B cell (primary cell): ENCODE results near the gene CCDC17. TPM values are rescaled to one million over a fixed set of nuclear protein-coding genes. Genes with fewer than 3 reads are reported as not detected.

ENCODE experiments used
- ATAC-seq: fragments of 200-7000 bp; cut with Tn5 transposase; one replicate; pipeline ENCODE4 v1.10.0; 2021; ENCODE audit warnings: low read depth, mild to moderate bottlenecking, moderate number of reproducible peaks, moderate library complexity
- CTCF ChIA-PET: fragments of 350-600 bp; sonication (Branson Sonifier 250); formaldehyde crosslinking; loops from one replicate; lab custom pipeline; 2021; ENCODE audit warnings: antibody characterized with exemption, inconsistent platforms; lab: Charles Lee
- POLR2A ChIA-PET: fragments of 350-600 bp; sonication (Branson Sonifier 250); formaldehyde crosslinking; loops from one replicate; lab custom pipeline; 2021; ENCODE audit warnings: antibody characterized with exemption; lab: Charles Lee
- DNase-seq: peaks from one replicate; pipeline ENCODE4 v3.0.0; 2013
- H2AFZ ChIP-seq: 2 replicates; pipeline ENCODE4 v1.6.1; 2012; ENCODE audit warnings: mild to moderate bottlenecking, low read depth, low read length; ENCODE audit not compliant: insufficient read depth, poor library complexity, severe bottlenecking
- H3K27ac ChIP-seq, 2 donors: 1 replicate in 1 of 2; 2 replicates in 1 of 2; pipeline ENCODE4 v1.5.1; 2012 to 2013; ENCODE audit warnings: low read length in 2 of 2, mild to moderate bottlenecking in 2 of 2, moderate library complexity in 1 of 2
- H3K27me3 ChIP-seq, 4 experiments: fragments of 200-600 bp in 1 of 4; sonication (generic) in 1 of 4; replicated peaks in 1 of 4; 1 replicate in 2 of 4; 2 replicates in 2 of 4; pipeline versions ENCODE4 v1.6.1 to v1.7.0; 2013 to 2016; ENCODE audit warnings: low read length in 3 of 4, mild to moderate bottlenecking in 2 of 4, mixed read lengths in 1 of 4, moderate library complexity in 1 of 4; ENCODE audit not compliant: insufficient read depth in 4 of 4, control insufficient read depth in 3 of 4; ENCODE audit errors: control extremely low read depth in 1 of 4
- H3K36me3 ChIP-seq, 2 experiments: replicated peaks in 1 of 2; 1 replicate in 1 of 2; 2 replicates in 1 of 2; pipeline versions ENCODE4 v1.6.1 to v1.7.1; 2013; ENCODE audit warnings: low read length in 1 of 2; ENCODE audit not compliant: insufficient read depth in 2 of 2, control insufficient read depth in 1 of 2; ENCODE audit errors: control extremely low read depth in 1 of 2, extremely low read depth in 1 of 2
- H3K4me1 ChIP-seq, 2 donors: fragments of 200-600 bp in 1 of 2; sonication (generic) in 1 of 2; 1 replicate in 1 of 2; 2 replicates in 1 of 2; pipeline versions ENCODE4 v1.5.1 to v1.6.1; 2013 to 2017; ENCODE audit warnings: low read length in 2 of 2; ENCODE audit not compliant: control insufficient read depth in 2 of 2, insufficient read depth in 2 of 2
- H3K4me2 ChIP-seq: replicated peaks from 2 replicates; pipeline ENCODE3; 2012; ENCODE audit warnings: mild to moderate bottlenecking, low read depth, low read length; ENCODE audit not compliant: poor library complexity, severe bottlenecking
- H3K4me3 ChIP-seq, 5 experiments: fragments of 200-600 bp in 1 of 5; sonication (generic) in 1 of 5; 1 replicate in 3 of 5; 2 replicates in 2 of 5; pipeline versions ENCODE4 v1.5.1 to v1.7.0; 2011 to 2016; ENCODE audit warnings: low read length in 4 of 5, mild to moderate bottlenecking in 4 of 5, low read depth in 2 of 5, control low read depth in 1 of 5, moderate library complexity in 1 of 5; ENCODE audit not compliant: insufficient read depth in 1 of 5; ENCODE audit errors: control extremely low read depth in 1 of 5, extremely low read depth in 1 of 5
- H3K79me2 ChIP-seq: fragments of 200-600 bp; sonication (generic); one replicate; pipeline ENCODE4 v1.6.0; 2016; ENCODE audit warnings: low read length; ENCODE audit not compliant: control insufficient read depth, insufficient read depth
- H3K9ac ChIP-seq: fragments of 200-600 bp; sonication (generic); 2 replicates; pipeline ENCODE4 v1.6.1; 2017; ENCODE audit warnings: mild to moderate bottlenecking, low read length, moderate library complexity
- H3K9me3 ChIP-seq, 3 donors: one replicate each; pipeline versions ENCODE4 v1.6.1 to v1.7.1; 2013; ENCODE audit warnings: low read length in 2 of 3; ENCODE audit not compliant: control insufficient read depth in 2 of 3, insufficient read depth in 1 of 3; ENCODE audit errors: control extremely low read depth in 1 of 3
- H4K20me1 ChIP-seq: 2 replicates; pipeline ENCODE4 v1.6.0; 2012; ENCODE audit warnings: mild to moderate bottlenecking, low read length; ENCODE audit not compliant: insufficient read depth, control insufficient read depth, poor library complexity, severe bottlenecking
- H3K27ac Mint-ChIP-seq: one replicate; pipeline ENCODE4 v1.8.0; 2021; ENCODE audit warnings: mixed read lengths
- H3K27me3 Mint-ChIP-seq: one replicate; pipeline ENCODE4 v1.8.0; 2021; ENCODE audit warnings: mixed read lengths
- H3K4me1 Mint-ChIP-seq: one replicate; pipeline ENCODE4 v1.8.0; 2021; ENCODE audit warnings: mixed read lengths
- H3K4me3 Mint-ChIP-seq: one replicate; pipeline ENCODE4 v1.8.0; 2021; ENCODE audit warnings: mixed read lengths
- H3K9me3 Mint-ChIP-seq: one replicate; pipeline ENCODE4 v1.8.0; 2022; ENCODE audit warnings: mixed read lengths; ENCODE audit not compliant: insufficient read depth
- CTCF ChIP-seq: fragments of 200-600 bp; IDR thresholded peaks from one replicate; pipeline ENCODE4 v1.8.0; 2022; ENCODE audit warnings: antibody characterized with exemption, mild to moderate bottlenecking
- EZH2 ChIP-seq: IDR thresholded peaks from 2 replicates; pipeline ENCODE4 v1.6.1; 2012; ENCODE audit warnings: borderline replicate concordance, low read depth, mild to moderate bottlenecking, moderate library complexity, low read length; ENCODE audit not compliant: insufficient read depth, poor library complexity, severe bottlenecking
- WGBS: methylation state at CpG from one replicate; pipeline ENCODE4 v1.1.5; 2013; ENCODE audit warnings: missing lambda C conversion rate; ENCODE audit not compliant: insufficient coverage; 5-methylcytosine and 5-hydroxymethylcytosine counted together
- intact Hi-C: fragments of 100-400 bp; cut with micrococcal nuclease; formaldehyde crosslinking; loops from one replicate; pipeline ENCODE4 v1.10.0; 2022
- polyA plus RNA-seq: library from polyadenylated mRNA; depleted of rRNA; stranded (reverse); fragments of >200 nt; gene quantifications from 2 replicates; pipeline ENCODE4 v1.2.3, GENCODE V29; 2012
- total RNA-seq, 2 donors: library from RNA; stranded (reverse); fragments of 120-200 nt in 1 of 2; gene quantifications; 1 replicate in 1 of 2; 2 replicates in 1 of 2; pipeline versions ENCODE4 v1.2.3 to v1.2.4, GENCODE V29; 2013 to 2022

The CCDC17 gene
- total and polyA plus RNA-seq, 2 donors (not counting 1 experiment from before 2014, with no cell fraction given): 2.9 to 8.2 TPM

- H3K4me1 Mint-ChIP-seq: peaks cover 32% of the 10 kb centered on the region
- H3K4me3 ChIP-seq: no peak overlapping the region
- no peak overlapping the region for H3K9ac ChIP-seq
- H3K4me2 ChIP-seq: no peak overlapping the region
- ATAC-seq (no peak), DNase-seq (no peak)
- H3K4me1 ChIP-seq: peaks cover 8 to 11% of the 10 kb centered on the region in 2 donors
- H3K27ac Mint-ChIP-seq: no peak overlapping the region
- H3K9me3 ChIP-seq: no peaks in the 10 kb centered on the region
- H3K27ac ChIP-seq: peak overlapping the region in 1 of 2 donors; percentile 56
- H3K79me2 ChIP-seq: peaks cover 30% of the 10 kb centered on the region
- WGBS: 91% methylated on average over 6 of the region's 9 CpGs
- H3K9me3 Mint-ChIP-seq: no peaks in the 10 kb centered on the region
- H3K36me3 ChIP-seq: peaks cover 0 to 43% of the 10 kb centered on the region in 2 experiments
- H3K27me3 Mint-ChIP-seq: no peaks in the 10 kb centered on the region
- H3K27me3 ChIP-seq: no peaks in the 10 kb centered on the region
- ChIA-PET CTCF (interaction anchor here (0.7 kb wide), 1 partner anchor 12 kb away, joined by 6 read pairs; no protein-coding TSS in a partner anchor), POLR2A (no interaction called here)
- peaks cover 33% of the 10 kb centered on the region for H4K20me1 ChIP-seq
- no peak for TF ChIP-seq EZH2
- no peak for TF ChIP-seq CTCF
- H3K4me3 Mint-ChIP-seq: no peak overlapping the region
- intact Hi-C loops: no loop called here
- H2AFZ ChIP-seq: no peak overlapping the region
Observed at GRCh38 chr1:45647248-45648021, 23.6 kb upstream of the CCDC17 start.

- no peak for TF ChIP-seq CTCF
- no peak for TF ChIP-seq EZH2
- H3K4me1 ChIP-seq: peaks cover 8 to 11% of the 10 kb centered on the region in 2 donors
- no peak overlapping the region for H2AFZ ChIP-seq
- Mint-ChIP-seq H3K27me3 (no peaks in the 10 kb centered on the region), H3K27ac (no peak overlapping the region), H3K4me1 (peaks cover 29% of the 10 kb centered on the region), H3K9me3 (no peaks in the 10 kb centered on the region), H3K4me3 (no peak overlapping the region)
- no peak for ATAC-seq
- DNase-seq: no peak
- peaks cover 26% of the 10 kb centered on the region for H3K79me2 ChIP-seq
- H3K9ac ChIP-seq: no peak overlapping the region
- H3K36me3 ChIP-seq: peaks cover 2 to 36% of the 10 kb centered on the region in 2 experiments
- ChIA-PET CTCF (no interaction called here), POLR2A (no interaction called here)
- H4K20me1 ChIP-seq: peaks cover 18% of the 10 kb centered on the region
- peak overlapping the region in 1 of 2 donors; percentile 44 for H3K27ac ChIP-seq
- intact Hi-C loops: no loop called here
- H3K9me3 ChIP-seq: no peaks in the 10 kb centered on the region
- WGBS: no CpG with 5 or more reads among the region's 2 CpGs
- H3K4me2 ChIP-seq: no peak overlapping the region
- no peak overlapping the region for H3K4me3 ChIP-seq
- H3K27me3 ChIP-seq: no peaks in the 10 kb centered on the region
Observed at GRCh38 chr1:45644661-45645060, 20.8 kb upstream of the CCDC17 start.
